HepG2 (cell line): Measurements from ENCODE around the gene MTX1. TPM values are rescaled to one million over a fixed set of nuclear protein-coding genes. Genes with fewer than 3 reads are reported as not detected.

Source experiments
- GATAD2A ChIP-seq: IDR thresholded peaks from 2 replicates; pipeline ENCODE4 v1.6.1; 2016
- MXI1 ChIP-seq: IDR thresholded peaks from 3 replicates; pipeline ENCODE4 v1.6.1; 2012; ENCODE audit warnings: low read depth, low read length, inconsistent platforms, borderline replicate concordance
- NCOA2 ChIP-seq: sonication (generic); formaldehyde crosslinking; IDR thresholded peaks from 2 replicates; pipeline ENCODE4 v1.8.0; 2022; ENCODE audit warnings: inconsistent platforms
- RNF2 ChIP-seq: fragments of 450-650 bp; conservative IDR thresholded peaks from 2 replicates; pipeline ENCODE4 v1.6.1; 2016; ENCODE audit warnings: low read depth
- TFAP4 ChIP-seq: sonication (generic); IDR thresholded peaks from 2 replicates; pipeline ENCODE4 v1.6.1; 2016; ENCODE audit warnings: low read depth, borderline replicate concordance
- ZBTB21 ChIP-seq: sonication (generic); formaldehyde crosslinking; IDR thresholded peaks from 2 replicates; pipeline ENCODE4 v1.4.0; 2020; ENCODE audit warnings: missing genetic modification reagents
- ZNF264 ChIP-seq: sonication (generic); formaldehyde crosslinking; IDR thresholded peaks from 2 replicates; pipeline ENCODE4 v1.4.0; 2020; ENCODE audit warnings: missing genetic modification reagents
- ZNF333 ChIP-seq: sonication (generic); formaldehyde crosslinking; IDR thresholded peaks from 2 replicates; pipeline ENCODE4 v1.4.0; 2020; ENCODE audit warnings: mild to moderate bottlenecking, missing genetic modification reagents, borderline replicate concordance
- ZNF414 ChIP-seq: sonication (generic); formaldehyde crosslinking; IDR thresholded peaks from 2 replicates; pipeline ENCODE4 v1.5.0; 2020; ENCODE audit warnings: missing genetic modification reagents
- ZNF609 ChIP-seq: sonication (generic); formaldehyde crosslinking; IDR thresholded peaks from 2 replicates; pipeline ENCODE4 v1.4.0; 2020; ENCODE audit warnings: mild to moderate bottlenecking, missing genetic modification reagents, borderline replicate concordance
- polyA plus RNA-seq, 8 experiments: library from polyadenylated mRNA; depleted of rRNA in 3 of 8; stranded (reverse) in 7 of 8; unstranded in 1 of 8; fragments of >200 nt; fragmentation: Illumina TruSeq in 4 of 8; extraction: Trizol in 4 of 8; gene quantifications; 2 replicates each; pipeline versions ENCODE4 v1.2.1 to v1.2.3, GENCODE V29; 2011 to 2016; ENCODE audit warnings: low read depth in 4 of 8, missing spikeins in 1 of 8, mixed read lengths in 1 of 8; ENCODE audit not compliant: insufficient read depth in 1 of 8
- total RNA-seq, 5 experiments: library from RNA; depleted of rRNA; stranded (reverse); fragments of >200 nt; fragmentation: Illumina TruSeq; extraction: Trizol; gene quantifications; 2 replicates each; pipeline ENCODE4 v1.2.3, GENCODE V29; 2016; ENCODE audit warnings: low read depth in 1 of 5
- TF ChIP-seq, protein P1 (sequence below), 2 experiments: IDR thresholded peaks; 2 replicates each; pipeline ENCODE4 v1.6.1; 2011 to 2012; ENCODE audit warnings: low read length in 2 of 2, borderline replicate concordance in 1 of 2, low read depth in 1 of 2, mild to moderate bottlenecking in 1 of 2, moderate library complexity in 1 of 2
- TF ChIP-seq, protein P2 (sequence below): sonication (generic); formaldehyde crosslinking; IDR thresholded peaks from 2 replicates; pipeline ENCODE4 v1.4.0; 2020; ENCODE audit warnings: mild to moderate bottlenecking, missing genetic modification reagents

MTX1 gene
- total and polyA plus RNA-seq, 2 of the 13 experiments (the other 11 are each of a cell fraction or from before 2014, with no cell fraction given) = 64.5 to 72.6 TPM

DNA sequence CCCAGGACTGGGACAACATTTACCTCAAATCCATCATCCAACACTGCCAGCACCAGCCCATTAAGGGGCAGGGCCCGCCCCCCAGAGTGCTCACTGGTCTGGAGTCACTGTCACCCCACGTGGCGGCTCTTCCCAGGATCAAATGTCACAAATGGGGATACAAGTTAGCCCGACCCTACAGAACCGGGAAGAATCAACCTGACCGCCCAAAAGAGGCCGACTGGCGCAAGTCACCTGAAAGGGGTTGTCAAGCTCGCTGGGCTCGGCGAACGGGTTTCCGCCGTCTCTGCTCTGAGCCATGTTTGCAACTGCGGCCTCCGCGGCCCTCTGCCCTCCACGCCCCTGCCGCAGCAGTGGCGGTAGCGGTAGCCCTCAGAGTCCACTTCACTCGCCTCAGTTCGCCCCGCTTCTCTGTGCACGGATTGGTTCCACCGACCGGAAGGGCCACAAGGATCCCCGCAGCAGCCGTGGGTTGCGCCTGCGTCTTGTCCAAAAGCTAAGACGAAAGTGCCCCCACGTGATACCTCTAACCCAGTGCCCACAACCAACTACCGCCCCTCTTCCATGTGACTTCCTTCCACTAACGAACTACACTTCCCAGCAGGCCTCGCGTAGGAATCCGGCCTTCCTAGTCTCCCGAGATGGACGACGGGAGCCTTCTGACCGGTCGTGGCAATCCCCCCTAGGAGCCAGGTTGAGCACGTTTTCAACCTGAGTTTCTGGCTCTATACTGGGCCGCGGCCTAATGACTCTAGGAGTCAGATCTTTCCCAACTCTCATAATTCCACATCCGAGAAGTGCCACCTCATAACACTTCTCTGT, 53.6 kb downstream of the MTX1 start, which contains the start of gene SCAMP3 (continued):
- TF ChIP-seq, protein P1, sequence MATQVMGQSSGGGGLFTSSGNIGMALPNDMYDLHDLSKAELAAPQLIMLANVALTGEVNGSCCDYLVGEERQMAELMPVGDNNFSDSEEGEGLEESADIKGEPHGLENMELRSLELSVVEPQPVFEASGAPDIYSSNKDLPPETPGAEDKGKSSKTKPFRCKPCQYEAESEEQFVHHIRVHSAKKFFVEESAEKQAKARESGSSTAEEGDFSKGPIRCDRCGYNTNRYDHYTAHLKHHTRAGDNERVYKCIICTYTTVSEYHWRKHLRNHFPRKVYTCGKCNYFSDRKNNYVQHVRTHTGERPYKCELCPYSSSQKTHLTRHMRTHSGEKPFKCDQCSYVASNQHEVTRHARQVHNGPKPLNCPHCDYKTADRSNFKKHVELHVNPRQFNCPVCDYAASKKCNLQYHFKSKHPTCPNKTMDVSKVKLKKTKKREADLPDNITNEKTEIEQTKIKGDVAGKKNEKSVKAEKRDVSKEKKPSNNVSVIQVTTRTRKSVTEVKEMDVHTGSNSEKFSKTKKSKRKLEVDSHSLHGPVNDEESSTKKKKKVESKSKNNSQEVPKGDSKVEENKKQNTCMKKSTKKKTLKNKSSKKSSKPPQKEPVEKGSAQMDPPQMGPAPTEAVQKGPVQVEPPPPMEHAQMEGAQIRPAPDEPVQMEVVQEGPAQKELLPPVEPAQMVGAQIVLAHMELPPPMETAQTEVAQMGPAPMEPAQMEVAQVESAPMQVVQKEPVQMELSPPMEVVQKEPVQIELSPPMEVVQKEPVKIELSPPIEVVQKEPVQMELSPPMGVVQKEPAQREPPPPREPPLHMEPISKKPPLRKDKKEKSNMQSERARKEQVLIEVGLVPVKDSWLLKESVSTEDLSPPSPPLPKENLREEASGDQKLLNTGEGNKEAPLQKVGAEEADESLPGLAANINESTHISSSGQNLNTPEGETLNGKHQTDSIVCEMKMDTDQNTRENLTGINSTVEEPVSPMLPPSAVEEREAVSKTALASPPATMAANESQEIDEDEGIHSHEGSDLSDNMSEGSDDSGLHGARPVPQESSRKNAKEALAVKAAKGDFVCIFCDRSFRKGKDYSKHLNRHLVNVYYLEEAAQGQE (IDR thresholded peaks at IDR 0.05; ENCODE audit: borderline replicate concordance in 1 of 2, low read depth in 1 of 2, low read length in 2 of 2) = peak in 1 of 2 experiments; percentile 16; a peak in 1 of 4 replicates
- TF ChIP-seq ZNF609 (CRISPR knock-in tag) (peak; percentile 66; the same call in 1 of the 2 replicates), GATAD2A (CRISPR knock-in tag) (peak; percentile 62), MXI1 (peak; percentile 92; the same call in 2 of the 3 replicates), NCOA2 (CRISPR knock-in tag) (peak; percentile 49; the same call in 1 of the 2 replicates), ZNF264 (CRISPR knock-in tag) (0 out of 2 replicates have a peak, but pooled peaks have one; percentile 49), ZNF414 (CRISPR knock-in tag) (peak; percentile 84; the same call in 1 of the 2 replicates), RNF2 (peak; percentile 29; the same call in 1 of the 2 replicates), TFAP4 (peak; percentile 52; the same call in 1 of the 2 replicates), ZBTB21 (CRISPR knock-in tag) (peak; percentile 61; the same call in 1 of the 2 replicates), ZNF333 (CRISPR knock-in tag) (peak; percentile 78; the same call in 1 of the 2 replicates)
- TF ChIP-seq, protein P2, sequence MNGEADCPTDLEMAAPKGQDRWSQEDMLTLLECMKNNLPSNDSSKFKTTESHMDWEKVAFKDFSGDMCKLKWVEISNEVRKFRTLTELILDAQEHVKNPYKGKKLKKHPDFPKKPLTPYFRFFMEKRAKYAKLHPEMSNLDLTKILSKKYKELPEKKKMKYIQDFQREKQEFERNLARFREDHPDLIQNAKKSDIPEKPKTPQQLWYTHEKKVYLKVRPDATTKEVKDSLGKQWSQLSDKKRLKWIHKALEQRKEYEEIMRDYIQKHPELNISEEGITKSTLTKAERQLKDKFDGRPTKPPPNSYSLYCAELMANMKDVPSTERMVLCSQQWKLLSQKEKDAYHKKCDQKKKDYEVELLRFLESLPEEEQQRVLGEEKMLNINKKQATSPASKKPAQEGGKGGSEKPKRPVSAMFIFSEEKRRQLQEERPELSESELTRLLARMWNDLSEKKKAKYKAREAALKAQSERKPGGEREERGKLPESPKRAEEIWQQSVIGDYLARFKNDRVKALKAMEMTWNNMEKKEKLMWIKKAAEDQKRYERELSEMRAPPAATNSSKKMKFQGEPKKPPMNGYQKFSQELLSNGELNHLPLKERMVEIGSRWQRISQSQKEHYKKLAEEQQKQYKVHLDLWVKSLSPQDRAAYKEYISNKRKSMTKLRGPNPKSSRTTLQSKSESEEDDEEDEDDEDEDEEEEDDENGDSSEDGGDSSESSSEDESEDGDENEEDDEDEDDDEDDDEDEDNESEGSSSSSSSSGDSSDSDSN (CRISPR knock-in tag) = peak; percentile 79
